ENCODE results near the gene RYK. TPM values are rescaled to one million over a fixed set of nuclear protein-coding genes. Genes with fewer than 3 reads are reported as not detected.

RYK gene
- total and polyA plus RNA-seq, 2 experiments from 2014 or later = 24.9 to 94.8 TPM

- TF ChIP-seq, protein P1, sequence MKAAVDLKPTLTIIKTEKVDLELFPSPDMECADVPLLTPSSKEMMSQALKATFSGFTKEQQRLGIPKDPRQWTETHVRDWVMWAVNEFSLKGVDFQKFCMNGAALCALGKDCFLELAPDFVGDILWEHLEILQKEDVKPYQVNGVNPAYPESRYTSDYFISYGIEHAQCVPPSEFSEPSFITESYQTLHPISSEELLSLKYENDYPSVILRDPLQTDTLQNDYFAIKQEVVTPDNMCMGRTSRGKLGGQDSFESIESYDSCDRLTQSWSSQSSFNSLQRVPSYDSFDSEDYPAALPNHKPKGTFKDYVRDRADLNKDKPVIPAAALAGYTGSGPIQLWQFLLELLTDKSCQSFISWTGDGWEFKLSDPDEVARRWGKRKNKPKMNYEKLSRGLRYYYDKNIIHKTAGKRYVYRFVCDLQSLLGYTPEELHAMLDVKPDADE (IDR thresholded peaks at IDR 0.05) = no peak
- no peak for TF ChIP-seq CREB1 (CRISPR knock-in tag; IDR thresholded peaks at IDR 0.05; ENCODE audit: low read depth)
- TF ChIP-seq ZNF331 (CRISPR knock-in tag; IDR thresholded peaks at IDR 0.05; ENCODE audit: low read depth) = no peak
- no peak for TF ChIP-seq EZH2phosphoT487 (IDR thresholded peaks at IDR 0.05; ENCODE audit: unreplicated experiment)
- no peak for TF ChIP-seq JUNB (IDR thresholded peaks at IDR 0.05; ENCODE audit: unreplicated experiment)
Observed at GRCh38 chr3:134258761-134259347, 8.2 kb upstream of the RYK start (continued).

DNA sequence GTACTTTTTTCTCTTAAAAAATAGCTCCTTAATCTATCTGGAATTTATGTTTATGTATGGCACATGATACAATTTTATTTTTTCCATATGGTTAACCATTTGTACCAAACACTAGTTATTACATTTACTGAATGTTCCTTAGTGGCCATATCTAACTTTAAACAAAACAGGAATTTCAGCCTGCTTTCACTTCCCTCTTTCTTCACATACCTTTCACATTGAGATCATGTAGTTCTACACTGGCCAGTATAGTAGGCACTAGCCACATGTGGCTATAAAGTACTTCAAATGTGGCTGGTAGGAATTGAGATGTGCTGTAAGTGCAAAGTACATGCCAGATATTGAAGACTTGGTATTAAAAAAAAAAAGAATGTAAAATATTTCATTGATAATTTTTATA is 4.7 kb upstream of the RYK start:
- H3K79me2 ChIP-seq (replicated peaks; ENCODE audit: insufficient read depth) = no peaks in the 10 kb centered on the region
- no peaks in the 10 kb centered on the region for H4K20me1 ChIP-seq (replicated peaks; ENCODE audit: insufficient read depth)
- Mint-ChIP-seq H3K36me3 (ENCODE audit: low read depth) (peaks cover 3% of the 10 kb centered on the region; the same call in 2 of the 3 replicates), H3K27me3 (ENCODE audit: insufficient read depth, low read depth, poor library complexity) (peaks cover 9% of the 10 kb centered on the region), H3K9me3 (peaks cover 2% of the 10 kb centered on the region), H3K4me1 (peaks cover 28% of the 10 kb centered on the region), H3K27ac (no peak overlapping the region), H3K4me3 (no peak overlapping the region)
- no peak overlapping the region for H2AFZ ChIP-seq
- H3K36me3 ChIP-seq (ENCODE audit: insufficient read depth) = no peaks in the 10 kb centered on the region
- no peak for DNase-seq (ENCODE audit: low spot score)
- H3K27ac ChIP-seq (ENCODE audit: low read depth) = no peak overlapping the region
- H3K4me2 ChIP-seq = no peak overlapping the region
- no peaks in the 10 kb centered on the region for H3K9me2 ChIP-seq (ENCODE audit: insufficient read depth)
- H3F3A ChIP-seq (replicated peaks; ENCODE audit: low read depth) = 0 out of 2 replicates have a peak, but pooled peaks cover 5% of the 10 kb centered on the region
- H3K4me1 ChIP-seq (ENCODE audit: insufficient read depth) = peaks cover 24% of the 10 kb centered on the region
- no peaks in the 10 kb centered on the region for H3K27me3 ChIP-seq (ENCODE audit: insufficient read depth)
- H3K4me3 ChIP-seq = no peak overlapping the region
- ATAC-seq = no peak
- no peak for TF ChIP-seq POLR2AphosphoS5 (IDR thresholded peaks at IDR 0.05; ENCODE audit: low read depth)
- TF ChIP-seq, protein P2, sequence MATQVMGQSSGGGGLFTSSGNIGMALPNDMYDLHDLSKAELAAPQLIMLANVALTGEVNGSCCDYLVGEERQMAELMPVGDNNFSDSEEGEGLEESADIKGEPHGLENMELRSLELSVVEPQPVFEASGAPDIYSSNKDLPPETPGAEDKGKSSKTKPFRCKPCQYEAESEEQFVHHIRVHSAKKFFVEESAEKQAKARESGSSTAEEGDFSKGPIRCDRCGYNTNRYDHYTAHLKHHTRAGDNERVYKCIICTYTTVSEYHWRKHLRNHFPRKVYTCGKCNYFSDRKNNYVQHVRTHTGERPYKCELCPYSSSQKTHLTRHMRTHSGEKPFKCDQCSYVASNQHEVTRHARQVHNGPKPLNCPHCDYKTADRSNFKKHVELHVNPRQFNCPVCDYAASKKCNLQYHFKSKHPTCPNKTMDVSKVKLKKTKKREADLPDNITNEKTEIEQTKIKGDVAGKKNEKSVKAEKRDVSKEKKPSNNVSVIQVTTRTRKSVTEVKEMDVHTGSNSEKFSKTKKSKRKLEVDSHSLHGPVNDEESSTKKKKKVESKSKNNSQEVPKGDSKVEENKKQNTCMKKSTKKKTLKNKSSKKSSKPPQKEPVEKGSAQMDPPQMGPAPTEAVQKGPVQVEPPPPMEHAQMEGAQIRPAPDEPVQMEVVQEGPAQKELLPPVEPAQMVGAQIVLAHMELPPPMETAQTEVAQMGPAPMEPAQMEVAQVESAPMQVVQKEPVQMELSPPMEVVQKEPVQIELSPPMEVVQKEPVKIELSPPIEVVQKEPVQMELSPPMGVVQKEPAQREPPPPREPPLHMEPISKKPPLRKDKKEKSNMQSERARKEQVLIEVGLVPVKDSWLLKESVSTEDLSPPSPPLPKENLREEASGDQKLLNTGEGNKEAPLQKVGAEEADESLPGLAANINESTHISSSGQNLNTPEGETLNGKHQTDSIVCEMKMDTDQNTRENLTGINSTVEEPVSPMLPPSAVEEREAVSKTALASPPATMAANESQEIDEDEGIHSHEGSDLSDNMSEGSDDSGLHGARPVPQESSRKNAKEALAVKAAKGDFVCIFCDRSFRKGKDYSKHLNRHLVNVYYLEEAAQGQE (IDR thresholded peaks at IDR 0.05; ENCODE audit: unreplicated experiment) = no peak
- TF ChIP-seq EZH2phosphoT487 (IDR thresholded peaks at IDR 0.05; ENCODE audit: unreplicated experiment) = no peak
- TF ChIP-seq NANOG (IDR thresholded peaks at IDR 0.05; ENCODE audit: borderline replicate concordance) = no peak
- TF ChIP-seq, protein P1 (IDR thresholded peaks at IDR 0.05) = no peak
- TF ChIP-seq CREB1 (CRISPR knock-in tag; IDR thresholded peaks at IDR 0.05; ENCODE audit: low read depth) = no peak
- TF ChIP-seq STAT1 (IDR thresholded peaks at IDR 0.05; ENCODE audit: unreplicated experiment) = no peak
- no peak for TF ChIP-seq ZNF331 (CRISPR knock-in tag; IDR thresholded peaks at IDR 0.05; ENCODE audit: low read depth)
- TF ChIP-seq JUNB (IDR thresholded peaks at IDR 0.05; ENCODE audit: unreplicated experiment) = no peak
- no peak for TF ChIP-seq EZH2 (IDR thresholded peaks at IDR 0.05; ENCODE audit: low read depth, unreplicated experiment)
- TF ChIP-seq CTCF (conservative IDR thresholded peaks at IDR 0.05; ENCODE audit: low read depth in 2 of 2) = no peak
- TF ChIP-seq ZNF114 (CRISPR knock-in tag; IDR thresholded peaks at IDR 0.05) = no peak
